Measurements from ENCODE around the gene ETF1. TPM values are rescaled to one million over a fixed set of nuclear protein-coding genes. Genes with fewer than 3 reads are reported as not detected.

ETF1 gene
- polyA plus RNA-seq, 3 donors = 34.8 to 71.4 (median 61.6) TPM

DNA sequence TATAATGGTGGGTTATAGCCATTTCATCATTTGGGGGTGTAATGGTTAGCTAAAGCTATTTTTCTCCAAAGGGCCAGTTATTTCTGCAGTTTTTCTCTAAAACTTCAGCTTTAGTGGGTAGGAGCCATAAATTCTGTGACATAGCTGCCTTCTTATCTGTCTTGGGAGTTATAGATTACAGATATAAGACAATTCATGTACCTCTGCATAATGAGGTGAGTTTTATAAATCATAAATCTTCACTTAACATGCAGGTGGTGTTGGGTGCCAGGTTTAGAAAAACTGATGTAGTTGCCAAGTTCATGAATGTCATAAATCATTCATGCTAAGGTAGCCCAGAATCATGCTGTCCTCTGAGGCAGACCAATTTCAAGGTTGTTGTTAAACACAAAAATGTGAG is 42.1 kb upstream of the ETF1 start:
- H3K79me2 ChIP-seq (ENCODE audit: insufficient read depth, low read length) = no peaks in the 10 kb centered on the region
- Mint-ChIP-seq H3K4me3 (no peak overlapping the region), H3K4me1 (no peaks in the 10 kb centered on the region), H3K27me3 (ENCODE audit: low read depth in 3 of 3) (peaks cover 0 to 4% (median 0%) of the 10 kb centered on the region in 3 donors), H3K27ac (no peak overlapping the region), H3K9me3 (peaks cover 0 to 1% (median 0%) of the 10 kb centered on the region in 7 donors), H3K36me3 (no peaks in the 10 kb centered on the region)
- no peak overlapping the region for H3K27ac ChIP-seq (ENCODE audit: low read depth in 1 of 2, low read length in 2 of 2)
- no peak overlapping the region for H3K9ac ChIP-seq (ENCODE audit: insufficient read depth, low read length, poor library complexity, severe bottlenecking)
- no peak overlapping the region for H2AFZ ChIP-seq (ENCODE audit: insufficient read depth, low read depth, low read length, poor library complexity, severe bottlenecking)
- H3K36me3 ChIP-seq (replicated peaks in 1 of 2; ENCODE audit: control insufficient read depth in 1 of 2, insufficient read depth in 2 of 2, low read length in 2 of 2) = no peaks in the 10 kb centered on the region
- H3K27me3 ChIP-seq (ENCODE audit: control insufficient read depth in 2 of 2, insufficient read depth in 2 of 2, low read length in 2 of 2) = no peaks in the 10 kb centered on the region
- H3K4me2 ChIP-seq (replicated peaks; ENCODE audit: extremely low read depth, low read length, poor library complexity, severe bottlenecking) = no peak overlapping the region
- intact Hi-C loops (cut with micrococcal nuclease) = loop anchor here in 1 of 2 donors (10.0 kb wide), 1 partner anchor 50 kb away; no protein-coding TSS in a partner anchor
- no peak overlapping the region for H3K4me3 ChIP-seq (replicated peaks in 1 of 3; ENCODE audit: low read depth in 2 of 3, low read length in 3 of 3)
- no peaks in the 10 kb centered on the region for H4K20me1 ChIP-seq (ENCODE audit: insufficient read depth, low read length)
- no peaks in the 10 kb centered on the region for H3K4me1 ChIP-seq (ENCODE audit: control insufficient read depth in 1 of 2, insufficient read depth in 2 of 2, low read length in 2 of 2)
- no peaks in the 10 kb centered on the region for H3K9me3 ChIP-seq (replicated peaks in 1 of 2; ENCODE audit: control insufficient read depth in 1 of 2, insufficient read depth in 1 of 2, low read length in 2 of 2)
- DNase-seq = no peak
- TF ChIP-seq, protein P1, sequence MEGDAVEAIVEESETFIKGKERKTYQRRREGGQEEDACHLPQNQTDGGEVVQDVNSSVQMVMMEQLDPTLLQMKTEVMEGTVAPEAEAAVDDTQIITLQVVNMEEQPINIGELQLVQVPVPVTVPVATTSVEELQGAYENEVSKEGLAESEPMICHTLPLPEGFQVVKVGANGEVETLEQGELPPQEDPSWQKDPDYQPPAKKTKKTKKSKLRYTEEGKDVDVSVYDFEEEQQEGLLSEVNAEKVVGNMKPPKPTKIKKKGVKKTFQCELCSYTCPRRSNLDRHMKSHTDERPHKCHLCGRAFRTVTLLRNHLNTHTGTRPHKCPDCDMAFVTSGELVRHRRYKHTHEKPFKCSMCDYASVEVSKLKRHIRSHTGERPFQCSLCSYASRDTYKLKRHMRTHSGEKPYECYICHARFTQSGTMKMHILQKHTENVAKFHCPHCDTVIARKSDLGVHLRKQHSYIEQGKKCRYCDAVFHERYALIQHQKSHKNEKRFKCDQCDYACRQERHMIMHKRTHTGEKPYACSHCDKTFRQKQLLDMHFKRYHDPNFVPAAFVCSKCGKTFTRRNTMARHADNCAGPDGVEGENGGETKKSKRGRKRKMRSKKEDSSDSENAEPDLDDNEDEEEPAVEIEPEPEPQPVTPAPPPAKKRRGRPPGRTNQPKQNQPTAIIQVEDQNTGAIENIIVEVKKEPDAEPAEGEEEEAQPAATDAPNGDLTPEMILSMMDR (IDR thresholded peaks at IDR 0.05) = no peak

DNA sequence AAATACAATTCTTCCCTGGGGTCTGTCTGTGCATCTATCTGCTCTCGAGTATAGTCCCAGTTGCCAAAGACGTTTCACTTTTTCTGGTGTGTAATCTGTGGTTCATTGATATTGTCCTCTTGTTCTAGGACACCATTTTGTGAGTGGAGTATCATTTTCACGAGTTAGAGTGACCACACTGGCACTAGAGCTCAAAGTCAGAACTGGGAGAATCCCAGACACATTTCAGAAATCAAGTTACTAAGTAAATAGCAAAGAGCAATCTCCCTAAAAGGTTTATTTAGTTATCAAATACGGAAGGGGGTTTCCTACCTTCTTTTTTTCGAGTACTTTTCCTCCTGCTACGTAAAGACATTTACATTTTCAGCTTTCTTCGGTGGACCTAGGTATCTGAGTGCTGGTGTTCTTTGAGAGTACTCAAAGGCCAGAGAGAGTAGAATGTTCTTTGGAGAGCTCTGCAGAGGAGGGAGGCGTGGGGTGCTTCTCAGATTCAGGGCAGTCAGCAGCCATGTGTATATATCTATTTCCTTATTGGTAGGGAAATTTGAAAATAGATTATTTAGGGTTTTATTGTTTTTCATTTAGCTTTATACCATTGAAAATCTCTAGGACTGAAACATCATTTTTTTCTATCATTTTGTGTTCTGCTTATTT is 41.1 kb upstream of the ETF1 start:
- H3K27me3 Mint-ChIP-seq (ENCODE audit: low read depth in 3 of 3) = peaks cover 0 to 4% (median 0%) of the 10 kb centered on the region in 3 donors
- Histone ChIP-seq H3K4me2 (replicated peaks; ENCODE audit: extremely low read depth, low read length, poor library complexity, severe bottlenecking) (no peak overlapping the region), H3K9me3 (replicated peaks in 1 of 2; ENCODE audit: control insufficient read depth in 1 of 2, insufficient read depth in 1 of 2, low read length in 2 of 2) (no peaks in the 10 kb centered on the region), H3K27ac (ENCODE audit: low read depth in 1 of 2, low read length in 2 of 2) (no peak overlapping the region), H2AFZ (ENCODE audit: insufficient read depth, low read depth, low read length, poor library complexity, severe bottlenecking) (no peak overlapping the region), H3K79me2 (ENCODE audit: insufficient read depth, low read length) (no peaks in the 10 kb centered on the region), H3K9ac (ENCODE audit: insufficient read depth, low read length, poor library complexity, severe bottlenecking) (no peak overlapping the region), H3K4me1 (ENCODE audit: control insufficient read depth in 1 of 2, insufficient read depth in 2 of 2, low read length in 2 of 2) (no peaks in the 10 kb centered on the region), H3K27me3 (ENCODE audit: control insufficient read depth in 2 of 2, insufficient read depth in 2 of 2, low read length in 2 of 2) (no peaks in the 10 kb centered on the region), H4K20me1 (ENCODE audit: insufficient read depth, low read length) (no peaks in the 10 kb centered on the region), H3K4me3 (replicated peaks in 1 of 3; ENCODE audit: low read depth in 2 of 3, low read length in 3 of 3) (no peak overlapping the region), H3K36me3 (replicated peaks in 1 of 2; ENCODE audit: control insufficient read depth in 1 of 2, insufficient read depth in 2 of 2, low read length in 2 of 2) (no peaks in the 10 kb centered on the region)
- intact Hi-C loops (cut with micrococcal nuclease) = loop anchor here in 1 of 2 donors (10.0 kb wide), 1 partner anchor 51 kb away; no protein-coding TSS in a partner anchor
- H3K9me3 Mint-ChIP-seq = peaks cover 0 to 1% (median 0%) of the 10 kb centered on the region in 7 donors
- no peak for DNase-seq
- WGBS (ENCODE audit: insufficient coverage) = 94% methylated on average over 2 of the region's 8 CpGs
- no peaks in the 10 kb centered on the region for H3K36me3 Mint-ChIP-seq
- TF ChIP-seq, protein P1 (IDR thresholded peaks at IDR 0.05) = no peak
- H3K4me1 Mint-ChIP-seq = no peaks in the 10 kb centered on the region
- H3K27ac Mint-ChIP-seq = no peak overlapping the region
- H3K4me3 Mint-ChIP-seq = no peak overlapping the region
